Mesothelial cell of epicardium (in vitro differentiated cells): ENCODE results near the gene VTN. TPM values are rescaled to one million over a fixed set of nuclear protein-coding genes. Genes with fewer than 3 reads are reported as not detected.

ENCODE experiments used
- DNase-seq, 2 experiments: peaks; one replicate each; pipeline ENCODE4 v3.0.0; 2021; ENCODE audit warnings: low spot score in 2 of 2; ENCODE audit not compliant: unreplicated experiment in 2 of 2
- H3K27ac Mint-ChIP-seq: 2 replicates; pipeline ENCODE4 v1.8.0; 2021; ENCODE audit warnings: mixed read lengths
- H3K27me3 Mint-ChIP-seq: 2 replicates; pipeline ENCODE4 v1.8.0; 2021; ENCODE audit warnings: low read depth, mixed read lengths
- H3K36me3 Mint-ChIP-seq: 2 replicates; pipeline ENCODE4 v1.8.0; 2021; ENCODE audit warnings: mixed read lengths
- H3K4me1 Mint-ChIP-seq: 2 replicates; pipeline ENCODE4 v1.8.0; 2021; ENCODE audit warnings: mixed read lengths
- H3K4me3 Mint-ChIP-seq: 2 replicates; pipeline ENCODE4 v1.8.0; 2021; ENCODE audit warnings: mild to moderate bottlenecking, moderate library complexity, mixed read lengths
- H3K9me3 Mint-ChIP-seq: 2 replicates; pipeline ENCODE4 v1.8.0; 2021; ENCODE audit warnings: mixed read lengths
- total RNA-seq: library from RNA; stranded (reverse); gene quantifications from 3 replicates; pipeline ENCODE4 v1.2.1, GENCODE V29; 2021
- TF ChIP-seq, protein P1 (sequence below): fragments of 200-600 bp; sonication (generic); IDR thresholded peaks from one replicate; pipeline ENCODE4 v1.5.0; 2021; ENCODE audit warnings: antibody characterized with exemption; ENCODE audit not compliant: unreplicated experiment

Gene VTN
- total RNA-seq, 1 donor from 2014 or later, result 0.47 TPM

GRCh38 chr17:28338056-28338768 lies 31.9 kb downstream of the VTN start:
- no peak overlapping the region for H3K4me3 Mint-ChIP-seq
- peaks cover 31% of the 10 kb centered on the region for H3K4me1 Mint-ChIP-seq
- no peak for DNase-seq
- TF ChIP-seq, protein P1, sequence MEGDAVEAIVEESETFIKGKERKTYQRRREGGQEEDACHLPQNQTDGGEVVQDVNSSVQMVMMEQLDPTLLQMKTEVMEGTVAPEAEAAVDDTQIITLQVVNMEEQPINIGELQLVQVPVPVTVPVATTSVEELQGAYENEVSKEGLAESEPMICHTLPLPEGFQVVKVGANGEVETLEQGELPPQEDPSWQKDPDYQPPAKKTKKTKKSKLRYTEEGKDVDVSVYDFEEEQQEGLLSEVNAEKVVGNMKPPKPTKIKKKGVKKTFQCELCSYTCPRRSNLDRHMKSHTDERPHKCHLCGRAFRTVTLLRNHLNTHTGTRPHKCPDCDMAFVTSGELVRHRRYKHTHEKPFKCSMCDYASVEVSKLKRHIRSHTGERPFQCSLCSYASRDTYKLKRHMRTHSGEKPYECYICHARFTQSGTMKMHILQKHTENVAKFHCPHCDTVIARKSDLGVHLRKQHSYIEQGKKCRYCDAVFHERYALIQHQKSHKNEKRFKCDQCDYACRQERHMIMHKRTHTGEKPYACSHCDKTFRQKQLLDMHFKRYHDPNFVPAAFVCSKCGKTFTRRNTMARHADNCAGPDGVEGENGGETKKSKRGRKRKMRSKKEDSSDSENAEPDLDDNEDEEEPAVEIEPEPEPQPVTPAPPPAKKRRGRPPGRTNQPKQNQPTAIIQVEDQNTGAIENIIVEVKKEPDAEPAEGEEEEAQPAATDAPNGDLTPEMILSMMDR, result no peak
- H3K36me3 Mint-ChIP-seq, result peaks cover 6% of the 10 kb centered on the region
- H3K27me3 Mint-ChIP-seq, result no peaks in the 10 kb centered on the region
- peak overlapping the region; percentile 84 for H3K27ac Mint-ChIP-seq
- H3K9me3 Mint-ChIP-seq, result no peaks in the 10 kb centered on the region

- DNase-seq, result peak; percentile 52 to 70
- peaks cover 4% of the 10 kb centered on the region for H3K36me3 Mint-ChIP-seq
- TF ChIP-seq, protein P1, result no peak
- H3K9me3 Mint-ChIP-seq, result no peaks in the 10 kb centered on the region
- peaks cover 31% of the 10 kb centered on the region for H3K4me1 Mint-ChIP-seq
- H3K27ac Mint-ChIP-seq, result peak overlapping the region; percentile 100
- H3K27me3 Mint-ChIP-seq, result no peaks in the 10 kb centered on the region
- H3K4me3 Mint-ChIP-seq, result peak overlapping the region; percentile 99
These were observed 33.9 kb downstream of the VTN start for GRCh38 chr17:28335959-28336871.

DNA sequence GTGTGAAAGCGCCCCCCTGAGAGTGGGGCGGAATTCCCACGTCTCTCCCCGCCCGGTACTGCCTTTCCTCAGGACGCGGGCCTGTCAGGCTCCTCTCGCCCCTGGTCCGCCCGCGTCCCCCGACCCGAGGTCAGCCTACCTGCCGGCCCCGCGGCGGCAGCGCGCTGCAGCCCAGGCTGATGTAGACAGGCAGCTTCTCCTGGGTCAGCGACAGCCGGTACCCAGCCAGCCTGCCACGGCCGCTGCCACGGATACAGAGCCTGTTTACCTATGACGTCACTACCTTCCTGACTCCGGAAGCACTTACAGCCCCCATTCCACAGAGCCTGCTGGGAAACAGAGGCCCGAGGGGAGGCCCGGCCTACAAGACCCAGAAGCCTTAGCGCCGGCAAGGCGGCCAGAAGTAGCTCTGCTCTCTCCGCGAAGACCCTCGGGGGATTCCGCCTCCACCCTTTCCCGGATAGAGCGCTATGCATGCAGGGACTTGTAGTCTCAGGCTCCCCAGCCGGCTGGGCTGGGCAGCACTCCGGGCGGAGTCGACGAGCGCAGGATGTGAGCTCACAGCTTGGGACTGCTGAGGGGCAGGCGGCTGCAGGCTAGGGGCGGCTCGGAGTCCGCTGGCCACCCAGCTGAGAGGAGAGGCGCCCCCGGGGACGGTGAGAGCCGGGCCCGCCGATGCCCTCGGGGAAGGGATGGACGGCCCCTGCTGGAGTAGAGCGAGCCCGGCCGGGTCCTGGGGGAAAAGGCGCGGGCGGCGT lies 34.7 kb downstream of the VTN start, which contains the start of the genes IFT20 and TNFAIP1:
TSS of gene IFT20 (minus strand) at position 272 of the 758 bp plus-strand sequence. CDS start 3,487 bp downstream, outside the sequence.
TSS of gene TNFAIP1 (plus strand) at position 561 of the 758 bp plus-strand sequence. CDS start 3,761 bp downstream, outside the sequence.
- Mint-ChIP-seq H3K4me3 (peak within 1 kb of the TSS; percentile 99), H3K9me3 (no peaks in the 10 kb centered on the region), H3K4me1 (peaks cover 31% of the 10 kb centered on the region)

DNA sequence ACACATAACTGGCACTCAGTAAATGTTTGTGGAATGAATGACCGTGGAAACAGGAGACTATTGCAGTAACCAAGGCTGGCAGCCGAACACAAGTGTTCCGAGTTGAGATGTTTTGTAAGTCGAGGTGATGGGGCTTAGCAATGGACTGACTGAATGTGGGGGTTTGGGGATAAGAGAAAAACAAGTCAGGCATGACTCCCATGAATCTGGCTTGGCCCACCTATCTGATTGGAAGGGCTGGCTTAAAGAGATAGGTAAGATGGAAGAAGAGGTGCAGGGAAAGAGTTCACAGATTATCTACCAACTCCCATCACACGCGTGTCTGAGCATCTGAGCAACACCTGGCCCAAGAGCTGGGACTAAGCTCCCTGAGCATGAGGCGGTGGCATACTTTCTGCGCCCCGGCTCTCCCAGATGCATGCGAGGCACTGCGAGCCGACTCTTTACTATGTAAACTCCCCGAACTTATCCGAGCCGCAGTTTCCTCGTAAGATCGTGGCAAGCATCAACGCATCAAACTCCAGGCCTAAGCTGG lies 35.4 kb downstream of the VTN start:
- Mint-ChIP-seq H3K36me3 (no peaks in the 10 kb centered on the region), H3K9me3 (no peaks in the 10 kb centered on the region), H3K4me3 (peak overlapping the region; percentile 99), H3K27ac (peak overlapping the region; percentile 100), H3K4me1 (peaks cover 31% of the 10 kb centered on the region), H3K27me3 (no peaks in the 10 kb centered on the region)
- no peak for DNase-seq
- TF ChIP-seq, protein P1, result no peak

More for the DNA sequence above, 34.7 kb downstream of the VTN start, which contains the start of the genes IFT20 and TNFAIP1:
- DNase-seq, result peak; percentile 98 to 99
- TF ChIP-seq, protein P1, result no peak
- Mint-ChIP-seq H3K36me3 (peaks cover 3% of the 10 kb centered on the region), H3K27ac (peak within 1 kb of the TSS; percentile 100), H3K27me3 (no peaks in the 10 kb centered on the region)

DNA sequence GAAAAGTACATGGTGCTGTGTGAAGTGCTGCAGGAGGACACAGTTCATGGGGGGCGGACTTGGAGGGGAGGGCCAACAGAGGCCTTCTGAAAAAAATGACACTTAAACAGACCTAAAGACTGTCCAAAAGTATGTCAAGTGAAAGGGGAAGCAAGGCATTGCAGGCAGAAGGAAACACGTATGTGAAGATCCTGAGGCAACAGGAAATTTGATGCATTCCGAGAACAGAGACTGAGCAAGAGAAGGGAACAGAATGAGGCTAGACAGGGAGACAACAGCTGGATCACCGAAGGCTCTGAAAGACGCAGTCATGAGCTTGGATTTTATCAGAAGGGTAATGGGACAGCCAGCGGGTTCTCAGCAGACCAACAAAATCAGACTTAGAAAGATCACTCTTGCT lies 35.9 kb downstream of the VTN start:
- H3K27ac Mint-ChIP-seq, result peak overlapping the region; percentile 100
- TF ChIP-seq, protein P1, result no peak
- peaks cover 31% of the 10 kb centered on the region for H3K4me1 Mint-ChIP-seq
- H3K9me3 Mint-ChIP-seq, result no peaks in the 10 kb centered on the region
- peak overlapping the region; percentile 99 for H3K4me3 Mint-ChIP-seq
- no peaks in the 10 kb centered on the region for H3K36me3 Mint-ChIP-seq
- H3K27me3 Mint-ChIP-seq, result no peaks in the 10 kb centered on the region
- no peak for DNase-seq
